22Rv1 (cell line): ENCODE measurements around the gene KIF1A.

ENCODE experiments used
- ZFX ChIP-seq: fragments of 450-650 bp; IDR thresholded peaks from 2 replicates; pipeline ENCODE4 v1.6.1; 2017; ENCODE audit warnings: antibody characterized with exemption, borderline replicate concordance
- TF ChIP-seq, protein P1 (sequence below): fragments of 450-650 bp; IDR thresholded peaks from 2 replicates; pipeline ENCODE4 v1.5.1; 2017; ENCODE audit warnings: mild to moderate bottlenecking

DNA sequence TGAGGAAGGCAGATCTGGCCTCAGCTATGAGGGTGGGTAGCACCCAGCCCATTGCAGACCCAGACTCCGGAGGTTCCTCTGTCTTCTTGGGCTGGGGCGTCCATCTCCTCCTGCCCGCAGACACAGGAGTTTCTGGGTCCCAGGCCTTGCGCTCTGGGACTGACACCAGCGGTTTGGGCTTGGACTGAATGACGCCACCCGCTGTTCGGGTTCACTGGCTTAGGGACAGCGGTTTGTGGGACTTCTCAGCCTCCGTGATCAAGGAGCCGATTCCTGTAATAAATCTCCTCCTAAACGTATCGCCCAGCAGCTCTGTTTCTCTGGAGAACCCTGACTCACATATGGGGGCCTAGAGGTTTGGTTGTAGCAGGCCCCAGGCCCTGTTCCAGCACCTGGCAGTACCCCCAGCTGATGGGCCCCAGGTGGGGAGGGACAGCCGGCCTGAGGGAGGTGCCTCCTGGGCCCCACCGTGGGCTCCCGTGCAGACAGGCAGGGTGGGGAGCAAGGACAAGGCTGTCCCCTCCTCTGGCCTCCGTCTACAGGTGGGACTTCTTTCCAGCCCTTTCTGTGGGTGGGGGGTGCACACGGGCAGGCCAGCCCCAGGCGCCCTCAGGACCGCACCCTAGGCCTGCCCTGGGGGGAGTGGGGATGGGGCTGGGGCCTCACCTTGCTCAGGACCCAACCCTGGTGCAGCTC lies 132.8 kb downstream of the KIF1A start:
- TF ChIP-seq, protein P1, sequence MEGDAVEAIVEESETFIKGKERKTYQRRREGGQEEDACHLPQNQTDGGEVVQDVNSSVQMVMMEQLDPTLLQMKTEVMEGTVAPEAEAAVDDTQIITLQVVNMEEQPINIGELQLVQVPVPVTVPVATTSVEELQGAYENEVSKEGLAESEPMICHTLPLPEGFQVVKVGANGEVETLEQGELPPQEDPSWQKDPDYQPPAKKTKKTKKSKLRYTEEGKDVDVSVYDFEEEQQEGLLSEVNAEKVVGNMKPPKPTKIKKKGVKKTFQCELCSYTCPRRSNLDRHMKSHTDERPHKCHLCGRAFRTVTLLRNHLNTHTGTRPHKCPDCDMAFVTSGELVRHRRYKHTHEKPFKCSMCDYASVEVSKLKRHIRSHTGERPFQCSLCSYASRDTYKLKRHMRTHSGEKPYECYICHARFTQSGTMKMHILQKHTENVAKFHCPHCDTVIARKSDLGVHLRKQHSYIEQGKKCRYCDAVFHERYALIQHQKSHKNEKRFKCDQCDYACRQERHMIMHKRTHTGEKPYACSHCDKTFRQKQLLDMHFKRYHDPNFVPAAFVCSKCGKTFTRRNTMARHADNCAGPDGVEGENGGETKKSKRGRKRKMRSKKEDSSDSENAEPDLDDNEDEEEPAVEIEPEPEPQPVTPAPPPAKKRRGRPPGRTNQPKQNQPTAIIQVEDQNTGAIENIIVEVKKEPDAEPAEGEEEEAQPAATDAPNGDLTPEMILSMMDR, result no peak
- no peak for TF ChIP-seq ZFX
